Activated gamma-delta T cell treated with anti-CD3 and anti-CD28 coated beads, Interleukin-2, amount 50 U/mL, for 16 hours (primary cell): Measurements from ENCODE around the gene CFL2.
"Not testable (repeated sequence)": the region's sequence is repeated elsewhere in the genome, so short reads cannot be mapped to it uniquely, and the experiment has no call there.

ENCODE experiments used
- DNase-seq: peaks from one replicate; pipeline ENCODE4 v3.0.0-alpha.2; 2020; ENCODE audit warnings: low read depth

The CFL2 gene

DNA sequence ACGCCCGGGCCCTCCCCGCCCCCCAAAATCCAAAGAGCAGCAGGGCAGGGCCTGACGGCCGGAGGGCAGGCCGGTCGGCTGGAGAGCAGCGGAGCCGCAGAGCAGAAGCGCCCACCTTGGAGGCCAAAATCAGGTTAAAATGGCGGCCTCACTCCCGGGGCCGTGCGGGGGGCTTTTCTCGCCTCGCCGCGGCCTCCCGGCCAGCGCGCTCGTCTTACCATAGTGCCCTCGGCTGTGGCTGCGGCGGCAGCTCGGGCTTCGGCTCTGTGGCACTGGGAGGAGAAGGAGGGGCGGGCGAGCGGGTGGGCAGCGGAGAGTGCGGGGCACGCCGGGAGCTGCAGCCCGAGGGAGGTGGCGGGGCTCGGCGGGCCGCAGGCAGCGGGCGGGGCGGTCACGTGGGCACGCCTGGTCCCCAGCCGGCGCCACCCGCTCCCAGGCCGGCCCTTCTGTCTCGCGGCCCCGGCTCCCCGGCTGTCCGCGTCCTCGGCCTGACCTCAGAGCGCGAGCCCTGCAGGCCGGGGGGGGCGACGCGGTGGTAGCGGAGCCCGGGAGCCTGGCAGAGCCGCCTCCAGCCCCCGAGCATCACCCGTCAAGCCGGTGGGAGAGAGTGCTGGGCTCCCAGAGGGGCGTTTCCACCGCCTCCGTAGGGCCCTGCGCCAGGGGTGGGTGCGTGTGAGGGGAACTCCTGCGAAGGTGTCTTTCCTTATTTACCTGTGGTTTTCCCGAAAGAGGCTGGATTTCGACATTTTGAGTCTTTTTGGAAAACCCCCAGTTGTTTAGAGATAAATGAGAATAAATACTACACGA lies at the start of gene CFL2:
Gene CFL2, minus strand, starts transcription at position 274 of the 807 bp plus-strand sequence. Its CDS starts 53 bp downstream, at position 221.
- peak; percentile 42 for DNase-seq

DNA sequence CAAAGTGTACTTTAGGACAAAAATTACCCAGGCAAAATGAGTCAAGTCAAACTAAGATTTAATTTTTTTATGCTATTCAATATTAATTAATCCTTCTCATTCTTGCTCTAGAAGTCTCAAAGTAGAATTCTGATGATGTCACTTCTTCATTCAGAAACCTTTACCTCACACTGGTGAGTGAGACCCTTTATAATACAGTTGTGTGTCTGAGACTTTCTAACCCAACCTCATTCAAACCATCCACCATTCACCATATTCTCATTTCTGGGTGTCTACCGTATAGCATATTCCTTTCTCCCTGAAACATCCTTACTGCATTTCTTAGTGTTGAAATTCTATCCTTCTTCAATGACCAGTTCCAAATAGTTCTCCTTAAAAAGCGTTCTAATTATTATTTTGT lies 40.8 kb upstream of the CFL2 start:
- DNase-seq, result no peak

DNA sequence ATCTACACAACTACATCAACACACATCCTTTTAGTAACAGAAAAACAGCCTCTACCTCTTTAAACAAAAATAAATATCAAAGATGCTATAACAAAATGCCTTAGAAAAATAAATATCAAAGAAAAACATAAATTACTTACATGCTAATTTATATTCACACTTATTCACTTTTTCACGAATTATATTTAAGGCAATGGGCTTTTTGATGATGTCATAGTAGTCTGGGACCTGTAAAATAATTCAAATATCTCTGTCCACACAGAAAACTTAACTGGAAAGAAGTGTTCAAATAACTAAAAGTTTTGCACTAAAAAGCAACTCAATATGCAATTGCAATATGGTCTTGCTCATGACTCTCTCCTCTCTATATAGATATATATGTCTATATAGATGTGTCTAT lies 40.3 kb upstream of the CFL2 start:
- no peak for DNase-seq

DNA sequence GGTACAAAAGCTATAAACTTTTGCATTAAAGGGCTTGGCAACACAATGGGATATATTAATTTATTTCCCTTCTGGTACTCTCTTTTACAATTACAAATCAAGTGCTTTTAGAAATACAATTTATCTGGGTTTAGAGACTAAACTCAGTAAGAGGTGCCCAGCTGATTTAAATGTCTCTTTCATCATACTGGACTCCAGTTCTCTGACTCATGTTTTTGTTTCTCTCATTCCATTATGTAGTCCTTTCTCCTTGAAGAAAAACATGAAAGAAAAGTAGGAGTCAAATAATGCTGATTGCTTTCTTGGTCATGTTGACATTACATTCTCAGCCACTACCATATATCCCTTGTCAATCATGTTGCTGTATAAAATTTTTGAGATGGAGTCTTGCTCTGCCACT lies 36.3 kb upstream of the CFL2 start:
- no peak for DNase-seq

DNA sequence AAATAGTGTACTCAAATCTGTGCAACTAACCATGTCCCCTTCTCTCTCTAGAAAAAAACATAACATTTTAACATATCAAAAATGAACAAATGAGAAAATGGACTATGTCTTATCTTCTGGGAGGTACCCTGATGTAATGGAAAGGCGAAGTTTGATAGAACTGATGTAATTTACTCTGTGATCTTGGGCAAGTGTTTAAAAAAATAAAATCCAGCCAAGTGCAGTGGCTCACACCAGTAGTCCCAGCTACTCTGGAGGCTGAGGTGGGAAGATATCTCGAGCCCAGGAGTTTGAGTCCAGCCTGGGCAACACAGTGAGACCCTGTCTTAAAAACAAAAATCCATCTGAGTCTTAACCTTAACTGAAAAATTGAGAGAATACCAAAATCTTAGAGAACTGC lies 35.8 kb upstream of the CFL2 start:
- no peak for DNase-seq

DNA sequence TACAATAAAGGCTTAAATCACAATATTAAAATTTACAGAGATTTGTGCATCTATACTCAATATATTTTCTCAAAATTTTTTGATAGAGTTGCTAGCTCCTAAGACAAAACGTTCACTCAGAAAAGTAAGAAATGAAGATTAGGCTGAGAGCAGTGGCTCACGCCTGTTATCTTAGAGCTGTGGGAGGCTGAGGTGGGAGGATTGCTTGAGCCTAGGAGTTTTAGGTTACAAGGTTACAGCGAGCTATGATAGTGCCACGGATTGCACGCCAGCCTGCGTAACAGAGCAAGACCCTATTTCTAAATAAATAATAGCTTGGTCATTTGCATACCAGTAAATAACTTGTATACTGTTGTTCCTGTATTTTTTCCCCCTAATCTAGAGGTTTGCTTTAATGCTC lies 35.0 kb upstream of the CFL2 start:
- DNase-seq, result no peak

DNA sequence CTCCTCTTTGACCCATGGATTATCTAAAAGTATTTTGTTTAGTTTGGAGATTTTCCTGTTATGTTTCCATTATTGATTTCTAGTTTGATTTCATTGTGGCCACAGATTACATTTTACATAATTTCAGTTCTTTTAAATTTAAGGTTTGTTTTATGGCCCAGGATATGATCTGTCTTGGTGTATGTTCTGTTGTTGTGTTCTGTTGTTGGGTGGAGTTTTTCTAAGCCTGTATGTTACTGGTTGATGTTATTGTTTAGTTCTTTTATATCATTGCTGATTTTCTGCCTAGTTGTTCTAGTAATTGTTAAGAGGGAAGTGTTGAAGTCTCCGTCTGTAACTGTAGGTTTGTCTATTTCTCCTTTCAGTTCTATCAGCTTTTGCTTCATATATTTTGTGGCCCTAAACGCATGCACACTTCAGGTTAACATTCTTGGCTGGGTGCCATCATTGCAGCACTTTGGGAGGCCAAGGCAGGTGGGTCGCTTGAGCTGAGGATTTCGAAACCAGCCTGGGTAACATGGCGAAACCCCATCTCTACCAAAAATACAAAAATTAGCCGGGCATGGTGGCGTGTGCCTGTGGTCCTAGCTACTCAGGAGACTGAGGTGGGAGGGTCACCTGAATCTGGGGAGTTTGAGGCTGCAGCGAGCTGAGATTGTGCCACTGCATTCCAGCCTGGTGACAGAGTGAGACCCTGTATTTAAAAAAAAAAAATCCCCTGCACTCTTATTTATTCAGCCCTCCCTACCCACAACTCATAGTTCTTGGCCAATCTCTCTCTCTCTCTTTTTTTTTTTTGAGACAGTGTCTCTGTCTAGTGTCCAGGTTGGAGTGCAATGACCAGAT lies 28.1 kb upstream of the CFL2 start:
- no peak for DNase-seq

DNA sequence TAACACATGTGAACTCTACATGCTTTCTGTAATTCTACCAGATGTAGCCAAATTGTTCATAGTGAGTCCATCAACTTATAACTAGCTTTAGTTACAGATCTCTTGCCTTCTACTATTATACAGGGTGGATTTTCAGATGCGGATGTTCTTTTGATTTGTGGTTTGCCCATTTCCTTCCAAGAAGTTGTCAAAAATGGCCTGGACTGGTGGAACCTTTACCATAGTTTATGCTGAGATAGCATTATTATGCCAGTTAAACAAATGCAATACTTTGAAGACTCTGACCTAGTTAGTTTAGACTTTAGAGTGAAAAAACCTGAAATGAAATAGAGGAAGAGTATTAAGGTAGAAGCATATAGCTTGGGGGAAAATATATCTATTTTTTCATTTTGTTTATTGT lies 27.4 kb upstream of the CFL2 start:
- DNase-seq, result no peak

DNA sequence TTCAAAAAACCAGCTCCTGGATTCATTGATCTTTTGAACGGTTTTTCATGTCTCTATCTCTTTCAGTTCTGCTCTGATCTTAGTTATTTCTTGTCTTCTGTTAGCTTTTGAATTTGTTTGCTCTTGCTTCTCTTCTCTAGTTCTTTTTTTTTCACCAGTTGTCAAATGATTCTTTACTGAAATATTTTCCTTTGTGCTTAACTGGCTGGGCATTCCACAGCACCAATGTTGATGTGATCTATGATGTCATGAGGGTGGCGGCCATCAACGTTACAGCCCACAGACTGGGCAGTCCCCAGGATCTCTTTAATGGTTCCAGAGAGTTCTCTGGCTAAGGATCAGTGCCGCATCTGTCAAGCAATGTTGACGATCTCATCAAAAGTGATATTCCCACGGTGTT lies 25.7 kb upstream of the CFL2 start:
- DNase-seq, result not testable (repeated sequence)

DNA sequence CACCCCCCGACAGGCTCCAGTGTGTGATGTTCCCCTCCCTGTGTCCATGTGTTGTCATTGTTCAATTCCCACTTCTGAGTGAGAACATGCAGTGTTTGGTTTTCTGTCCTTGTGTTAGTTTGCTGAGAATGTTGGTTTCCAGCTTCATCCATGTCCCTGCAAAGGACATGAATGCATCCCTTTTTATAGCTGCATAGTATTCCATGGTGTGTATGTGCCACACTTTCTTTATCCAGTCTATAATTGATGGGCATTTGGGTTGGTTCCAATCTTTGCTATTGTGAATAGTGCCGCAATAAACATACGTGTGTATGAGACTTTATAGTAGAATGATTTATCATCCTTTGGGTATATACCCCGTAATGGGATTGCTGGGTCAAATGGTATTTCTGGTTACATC lies 22.7 kb upstream of the CFL2 start:
- DNase-seq, result not testable (repeated sequence)

DNA sequence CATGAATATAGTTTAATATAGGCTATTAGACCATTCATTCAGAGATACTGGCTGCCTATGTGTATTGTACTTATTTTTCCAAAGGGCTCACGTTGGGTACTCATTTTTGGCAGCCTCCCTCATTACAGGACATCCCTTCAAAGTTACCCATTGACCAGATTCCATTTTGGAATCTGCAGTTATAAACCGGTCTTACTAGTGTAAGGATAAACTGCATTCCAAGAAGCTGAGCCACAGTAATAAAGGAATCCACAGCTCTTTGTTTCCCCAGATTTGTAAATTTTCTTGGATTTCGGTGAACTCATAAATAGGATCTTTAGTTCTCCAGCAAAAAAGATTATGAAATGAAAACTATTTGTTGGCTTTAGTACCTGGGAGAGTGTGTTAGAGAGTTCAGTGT lies 18.9 kb upstream of the CFL2 start:
- DNase-seq, result no peak

DNA sequence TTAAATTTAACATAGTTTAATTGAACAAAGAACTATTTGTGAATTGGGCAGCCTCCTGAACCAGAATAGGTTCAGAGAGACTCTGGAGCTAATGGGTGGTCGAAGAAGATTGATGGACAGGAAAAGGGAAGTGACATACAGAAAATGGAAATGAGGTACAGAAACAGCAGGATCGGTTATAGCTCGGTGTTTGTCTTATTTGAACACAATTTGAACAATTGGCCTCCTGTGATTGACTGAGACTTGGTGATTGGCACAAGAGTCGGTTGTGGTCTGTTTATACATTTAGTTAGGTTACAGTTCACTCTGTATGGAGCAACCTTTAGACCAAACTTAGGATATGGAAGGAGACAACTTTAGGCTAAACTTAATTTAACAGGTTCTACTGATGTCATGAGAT lies 18.4 kb upstream of the CFL2 start:
- no peak for DNase-seq

DNA sequence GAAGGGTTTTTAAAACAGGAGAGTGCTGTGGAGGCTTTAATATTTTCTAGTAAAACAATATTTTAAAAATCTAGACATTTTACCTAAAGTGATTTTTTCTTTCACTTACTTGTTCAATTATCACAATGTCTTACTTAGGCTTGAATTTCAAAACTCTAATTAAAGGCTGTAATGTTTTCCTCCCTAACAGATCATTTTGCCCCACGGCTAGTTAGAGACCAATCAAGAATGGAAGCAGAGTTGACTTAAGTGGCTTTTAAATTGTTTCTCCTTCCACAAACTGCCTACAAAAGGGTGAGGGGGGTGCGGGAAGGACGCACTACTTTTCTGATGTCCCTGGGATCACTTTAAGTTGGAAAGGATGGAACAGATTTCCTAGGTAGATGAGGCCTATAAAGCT lies 9.5 kb upstream of the CFL2 start:
- DNase-seq, result no peak

DNA sequence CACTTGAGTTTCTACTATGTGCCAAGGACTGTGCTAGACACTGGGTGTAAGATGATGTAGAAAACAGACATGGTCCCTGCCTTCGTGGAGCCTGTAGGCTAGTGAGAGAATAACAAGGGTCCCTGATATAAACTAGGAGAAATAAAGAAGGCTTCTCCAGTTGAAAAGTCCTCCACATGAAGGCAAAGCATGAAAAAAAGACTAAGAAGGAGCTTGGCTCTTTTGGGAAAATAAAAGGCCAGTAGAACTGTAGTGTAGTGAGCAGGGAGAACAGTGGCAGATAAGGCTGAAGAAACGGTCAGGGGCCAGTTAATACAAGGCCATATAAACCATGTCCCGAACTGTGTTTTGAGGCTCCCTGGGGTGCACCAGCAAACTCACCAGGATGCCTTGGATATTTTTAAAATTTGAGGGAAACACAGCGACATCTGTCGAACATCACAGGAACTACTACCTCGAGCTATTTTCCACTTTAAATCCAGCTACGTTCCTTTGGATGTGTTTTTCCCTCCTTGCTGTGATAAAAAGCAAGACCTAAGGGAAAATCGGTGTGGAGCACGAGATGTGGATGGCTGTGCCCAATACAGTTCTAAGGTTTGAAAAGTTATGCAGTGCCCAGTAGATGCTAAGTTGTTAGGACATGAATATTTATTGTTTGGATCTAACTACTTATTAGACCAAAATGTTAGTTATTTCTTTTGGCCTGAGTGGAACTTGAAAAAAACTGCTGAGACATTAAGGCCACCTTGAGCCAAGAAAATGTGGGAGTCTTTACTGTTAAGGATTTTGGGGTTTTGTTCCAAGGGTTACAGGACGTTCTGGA lies 8.5 kb upstream of the CFL2 start:
- peak; percentile 4 for DNase-seq

DNA sequence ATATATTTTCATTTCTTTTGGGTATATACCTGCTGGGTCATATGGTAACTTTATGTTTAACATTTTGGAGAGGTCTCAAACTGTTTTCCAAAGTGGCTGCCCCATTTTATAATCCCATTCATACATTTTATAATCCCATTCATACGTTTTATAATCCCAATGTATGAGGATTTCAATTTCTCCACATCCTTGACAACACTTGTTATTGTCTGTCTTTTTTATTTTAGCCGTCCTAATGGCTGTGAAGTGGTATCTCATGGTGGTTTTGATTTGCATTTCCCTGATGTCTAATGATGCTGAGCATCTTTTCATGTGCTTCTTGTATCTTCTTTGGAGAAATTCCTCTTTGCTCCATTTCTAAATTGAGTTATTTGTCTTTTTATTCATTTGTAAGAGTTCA lies 6.7 kb upstream of the CFL2 start:
- no peak for DNase-seq

DNA sequence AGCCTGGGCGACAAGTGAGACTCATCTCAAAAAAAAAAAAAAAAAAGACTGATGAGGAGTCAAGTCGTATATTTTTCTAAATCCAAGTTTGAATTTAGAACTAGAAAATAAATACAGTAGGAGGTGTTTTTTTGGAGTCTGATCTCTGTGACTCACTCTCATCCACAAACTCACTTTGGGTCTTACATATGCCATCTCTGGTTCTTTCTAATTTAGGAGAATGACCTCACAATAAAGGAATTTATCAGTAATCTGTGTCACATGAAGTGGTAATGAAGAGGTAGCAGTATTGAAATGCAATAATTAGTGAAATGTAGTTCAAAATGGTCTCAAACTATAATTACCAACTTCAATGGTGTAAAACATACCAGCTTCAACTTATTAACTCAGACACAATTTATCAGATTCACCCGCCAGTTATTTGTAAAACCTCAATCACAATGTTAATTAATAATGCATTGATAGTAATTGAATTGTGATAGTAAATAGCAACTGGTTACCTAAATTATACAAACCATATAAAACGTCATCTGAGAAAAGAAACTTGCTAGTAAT lies 4.4 kb upstream of the CFL2 start:
- no peak for DNase-seq

DNA sequence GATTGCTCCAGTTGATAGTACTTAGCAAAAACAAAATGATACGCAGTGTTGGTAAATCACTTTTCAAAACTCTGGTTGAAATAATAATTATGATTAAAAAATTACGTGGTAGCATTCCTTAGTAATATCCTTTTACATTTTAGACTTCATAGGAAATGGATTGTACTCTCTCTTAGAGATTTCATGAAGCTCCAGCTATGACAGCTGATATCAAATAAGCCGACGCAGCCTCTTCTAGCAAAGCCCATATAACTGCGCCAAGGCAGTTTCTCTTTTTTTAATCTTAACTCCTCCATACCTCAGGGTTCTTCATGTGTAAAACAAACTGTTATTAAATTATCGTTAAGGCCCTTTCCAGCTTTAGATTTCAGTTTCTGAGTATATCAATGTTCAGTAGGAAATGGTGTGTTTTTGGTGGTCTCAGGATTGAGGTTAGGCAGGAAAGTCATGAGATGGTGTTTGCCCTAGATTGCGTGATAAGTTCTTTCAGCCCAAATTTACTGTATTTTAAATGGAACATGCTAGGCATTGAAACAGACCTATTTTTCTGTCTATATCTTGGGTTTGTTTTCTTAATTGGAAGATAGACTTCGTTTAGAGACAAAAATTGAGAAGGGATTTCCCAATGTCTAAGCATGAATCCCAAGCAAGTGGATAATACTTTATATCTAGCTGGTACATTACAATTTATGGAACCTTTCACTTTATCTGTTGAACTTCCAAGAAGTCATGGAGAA lies 902 bp upstream of the CFL2 start:
- no peak for DNase-seq

DNA sequence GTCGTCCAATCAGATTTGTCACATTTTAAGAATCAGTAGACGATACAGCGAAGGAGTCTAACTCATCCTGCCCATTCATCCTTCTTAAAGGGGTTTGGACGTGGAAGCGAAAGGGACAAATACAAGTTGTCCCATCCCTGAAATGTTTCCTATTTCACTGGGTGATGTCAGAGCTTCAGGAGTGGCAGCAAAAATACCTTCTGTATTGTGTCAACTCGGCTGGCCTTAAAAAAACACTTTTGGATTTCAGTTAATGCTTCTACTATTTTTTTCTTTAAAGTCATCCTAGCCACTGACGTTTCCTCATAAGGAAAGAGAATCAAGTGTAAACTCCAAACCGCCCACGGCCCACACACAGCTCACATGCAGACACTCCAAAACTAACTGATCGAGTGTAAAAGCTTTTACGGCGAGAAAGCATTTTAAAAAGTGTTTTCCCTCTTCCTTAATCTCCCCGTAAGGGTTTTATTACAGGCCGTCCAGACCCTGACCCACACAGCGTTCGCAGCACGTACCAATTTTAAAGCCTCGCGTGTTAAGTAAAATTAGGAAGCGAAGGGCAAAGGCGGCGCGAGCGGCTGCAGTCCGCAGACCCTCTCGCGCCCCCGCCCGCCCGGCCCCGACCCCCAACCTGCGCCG lies 593 bp downstream of the CFL2 start:
- peak; percentile 2 for DNase-seq

DNA sequence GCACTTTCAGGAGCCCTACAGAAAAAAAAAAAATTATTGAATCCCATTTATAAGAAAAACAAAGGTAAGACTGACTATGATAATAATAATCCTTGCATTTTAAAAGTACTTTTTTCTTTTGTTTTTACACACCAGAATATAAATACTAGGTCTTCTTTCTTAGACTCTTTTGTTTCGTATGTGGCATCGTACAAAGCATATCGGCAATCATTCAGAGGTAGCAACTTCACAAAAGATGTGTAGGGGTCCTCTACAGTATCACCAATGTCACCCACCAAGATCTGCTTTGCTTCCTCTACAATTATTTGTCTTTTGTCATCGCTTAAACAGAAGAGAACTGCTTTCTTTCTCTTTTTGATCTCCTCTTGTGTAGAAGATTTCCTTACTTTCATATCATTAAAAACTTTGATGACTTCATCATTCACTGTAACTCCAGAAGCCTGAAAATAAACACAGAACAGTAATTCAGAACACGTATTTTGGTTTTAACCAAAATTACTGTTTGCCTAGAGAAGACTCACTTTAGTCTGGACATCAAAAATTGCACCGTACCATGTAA lies 1.2 kb downstream of the CFL2 start:
- DNase-seq, result no peak
